CD4-positive, alpha-beta T cell treated with Interleukin-21 for 1 hour (primary cell): Measurements from ENCODE around the gene NUDT8.
"Not testable (repeated sequence)": the region's sequence is repeated elsewhere in the genome, so short reads cannot be mapped to it uniquely, and the experiment has no call there.

Experiments used
- DNase-seq: peaks from one replicate; pipeline ENCODE4 v3.0.0-alpha.2; 2020

NUDT8 gene

GRCh38 chr11:67641338-67642172, 11.8 kb upstream of the NUDT8 start:
- no peak for DNase-seq

GRCh38 chr11:67640758-67641337, 11.1 kb upstream of the NUDT8 start:
- no peak for DNase-seq

- peak; percentile 68 for DNase-seq
These were observed 10.5 kb upstream of the NUDT8 start for GRCh38 chr11:67640021-67640757.

GRCh38 chr11:67639438-67639859, 9.7 kb upstream of the NUDT8 start, which contains the start of gene TBX10:
Gene TBX10 (minus strand): TSS chr11:67639763. CDS start chr11:67639472, 291 bp downstream.
- DNase-seq, result no peak

- DNase-seq, result no peak
These were observed 9.0 kb upstream of the NUDT8 start for GRCh38 chr11:67638535-67639437.

GRCh38 chr11:67637441-67637840, 7.7 kb upstream of the NUDT8 start:
- not testable (repeated sequence) for DNase-seq

GRCh38 chr11:67636962-67637361, 7.2 kb upstream of the NUDT8 start:
- no peak for DNase-seq

GRCh38 chr11:67635231-67635521, 5.4 kb upstream of the NUDT8 start:
- no peak for DNase-seq

GRCh38 chr11:67634366-67635230, 4.9 kb upstream of the NUDT8 start:
- DNase-seq, result no peak

GRCh38 chr11:67633758-67634365, 4.1 kb upstream of the NUDT8 start:
- no peak for DNase-seq

GRCh38 chr11:67632982-67633755, 3.4 kb upstream of the NUDT8 start:
- no peak for DNase-seq

- DNase-seq, result no peak
These were observed 2.6 kb upstream of the NUDT8 start for GRCh38 chr11:67632175-67632981.

- DNase-seq, result no peak
These were observed 2.1 kb upstream of the NUDT8 start for GRCh38 chr11:67631853-67632174.

GRCh38 chr11:67631411-67631810, 1.7 kb upstream of the NUDT8 start:
- DNase-seq, result no peak

- DNase-seq, result no peak
These were observed 1.2 kb upstream of the NUDT8 start for GRCh38 chr11:67630943-67631331.

GRCh38 chr11:67630228-67630942, 648 bp upstream of the NUDT8 start:
- peak; percentile 96 for DNase-seq

- DNase-seq, result no peak
These were observed 889 bp downstream of the NUDT8 start for GRCh38 chr11:67628710-67629385.

- no peak for DNase-seq
These were observed 1.7 kb downstream of the NUDT8 start for GRCh38 chr11:67627812-67628624.
